K562 (cell line): ENCODE data around the gene RUVBL2. TPM values are rescaled to one million over a fixed set of nuclear protein-coding genes. Genes with fewer than 3 reads are reported as not detected.

ENCODE experiments used
- CBFB ChIP-seq: sonication (generic); formaldehyde crosslinking; IDR thresholded peaks from 2 replicates; pipeline ENCODE4 v1.4.0; 2020; ENCODE audit warnings: mild to moderate bottlenecking, missing genetic modification reagents
- CBX1 ChIP-seq: sonication (generic); IDR thresholded peaks from 2 replicates; pipeline ENCODE4 v1.6.1; 2016; ENCODE audit warnings: antibody characterized with exemption, low read depth, mild to moderate bottlenecking
- ELF2 ChIP-seq: fragments of 250-450 bp; sonication (Bioruptor Pico); IDR thresholded peaks from 2 replicates; pipeline ENCODE4 v1.5.0; 2021; ENCODE audit warnings: mild to moderate bottlenecking
- HDAC1 ChIP-seq, 2 experiments: fragments of 450-650 bp; IDR thresholded peaks; 2 replicates each; pipeline ENCODE4 v1.6.1; 2016 to 2017; ENCODE audit warnings: inconsistent platforms in 1 of 2, mild to moderate bottlenecking in 1 of 2, moderate library complexity in 1 of 2
- HEY1 ChIP-seq: fragments of 250-450 bp; sonication (Bioruptor Pico); IDR thresholded peaks from 2 replicates; pipeline ENCODE4 v1.5.0; 2020; ENCODE audit warnings: mild to moderate bottlenecking, moderate library complexity, borderline replicate concordance
- MYBL2 ChIP-seq, 2 experiments: fragments of 450-650 bp in 1 of 2; sonication (generic) in 1 of 2; formaldehyde crosslinking in 1 of 2; IDR thresholded peaks; 2 replicates each; pipeline versions ENCODE4 v1.6.1 to v1.8.1; 2017 to 2022; ENCODE audit warnings: borderline replicate concordance in 1 of 2, inconsistent platforms in 1 of 2, low read depth in 1 of 2, mild to moderate bottlenecking in 1 of 2, missing genetic modification reagents in 1 of 2, moderate library complexity in 1 of 2
- NELFE ChIP-seq: IDR thresholded peaks from 2 replicates; pipeline ENCODE4 v1.6.1; 2011; ENCODE audit warnings: mild to moderate bottlenecking; ENCODE audit not compliant: insufficient read depth, insufficient read length
- NFATC3 ChIP-seq: fragments of 450-650 bp; IDR thresholded peaks from 2 replicates; pipeline ENCODE4 v1.6.1; 2017; ENCODE audit warnings: mild to moderate bottlenecking
- RERE ChIP-seq: sonication (generic); formaldehyde crosslinking; IDR thresholded peaks from 2 replicates; pipeline ENCODE4 v1.8.0; 2023; ENCODE audit warnings: missing genetic modification reagents, mild to moderate bottlenecking, borderline replicate concordance
- THRB ChIP-seq: fragments of 450-650 bp; formaldehyde crosslinking; conservative IDR thresholded peaks from 2 replicates; pipeline ENCODE4 v1.4.0; 2022; ENCODE audit warnings: mild to moderate bottlenecking, missing genetic modification characterization
- YBX1 ChIP-seq: fragments of 450-650 bp; IDR thresholded peaks from 2 replicates; pipeline ENCODE4 v1.7.1; 2016; ENCODE audit warnings: mild to moderate bottlenecking
- ZNF174 ChIP-seq: fragments of 250-450 bp; sonication (Bioruptor Pico); IDR thresholded peaks from 2 replicates; pipeline ENCODE4 v1.4.0; 2020; ENCODE audit warnings: mild to moderate bottlenecking
- ZNF324 ChIP-seq: fragments of 250-450 bp; sonication (Bioruptor Pico); IDR thresholded peaks from 2 replicates; pipeline ENCODE4 v1.4.0; 2020; ENCODE audit warnings: mild to moderate bottlenecking
- polyA plus RNA-seq, 8 experiments: library from polyadenylated mRNA; depleted of rRNA in 4 of 8; stranded (reverse) in 5 of 8; unstranded in 3 of 8; fragments of >200 nt; fragmentation: Nextera tagmentation in 2 of 8; fragmentation: Illumina TruSeq in 1 of 8; extraction: Ambion mirVana in 2 of 8; extraction: Trizol in 1 of 8; gene quantifications; 2 replicates each; pipeline versions ENCODE4 v1.2.1 to v1.2.3, GENCODE V29; 2011 to 2014; ENCODE audit warnings: inconsistent platforms in 1 of 8, missing spikeins in 1 of 8
- total RNA-seq, 7 experiments: library from RNA; depleted of rRNA in 6 of 7; stranded (reverse); fragments of >200 nt in 6 of 7; fragmentation: Illumina TruSeq in 2 of 7; extraction: Trizol in 2 of 7; gene quantifications; 2 replicates each; pipeline versions ENCODE4 v1.2.1 to v1.2.3, GENCODE V29; 2011 to 2021; ENCODE audit warnings: low replicate concordance in 1 of 7
- TF ChIP-seq, protein P1 (sequence below): fragments of 150-350 bp; conservative IDR thresholded peaks from 2 replicates; pipeline ENCODE4 v1.6.1; 2014; ENCODE audit warnings: low read length
- TF ChIP-seq, protein P2 (sequence below): sonication (generic); formaldehyde crosslinking; IDR thresholded peaks from 2 replicates; pipeline ENCODE4 v1.8.1; 2023; ENCODE audit warnings: mild to moderate bottlenecking, missing genetic modification reagents

The RUVBL2 gene
- total and polyA plus RNA-seq, 9 of the 15 experiments (the other 6 are each of a cell fraction or from before 2014, with no cell fraction given), result 71.4 to 453 (median 237) TPM

- TF ChIP-seq NELFE, result no peak
- TF ChIP-seq NFATC3, result no peak
- TF ChIP-seq HDAC1 (IDR thresholded peaks at IDR 0.05), result peak in 1 of 2 experiments; percentile 78; a peak in 2 of 4 replicates
- TF ChIP-seq MYBL2 (IDR thresholded peaks at IDR 0.05; ENCODE audit: low read depth), result no peak
- no peak for TF ChIP-seq MYBL2 (CRISPR knock-in tag; IDR thresholded peaks at IDR 0.05; ENCODE audit: borderline replicate concordance)
- TF ChIP-seq, protein P1, sequence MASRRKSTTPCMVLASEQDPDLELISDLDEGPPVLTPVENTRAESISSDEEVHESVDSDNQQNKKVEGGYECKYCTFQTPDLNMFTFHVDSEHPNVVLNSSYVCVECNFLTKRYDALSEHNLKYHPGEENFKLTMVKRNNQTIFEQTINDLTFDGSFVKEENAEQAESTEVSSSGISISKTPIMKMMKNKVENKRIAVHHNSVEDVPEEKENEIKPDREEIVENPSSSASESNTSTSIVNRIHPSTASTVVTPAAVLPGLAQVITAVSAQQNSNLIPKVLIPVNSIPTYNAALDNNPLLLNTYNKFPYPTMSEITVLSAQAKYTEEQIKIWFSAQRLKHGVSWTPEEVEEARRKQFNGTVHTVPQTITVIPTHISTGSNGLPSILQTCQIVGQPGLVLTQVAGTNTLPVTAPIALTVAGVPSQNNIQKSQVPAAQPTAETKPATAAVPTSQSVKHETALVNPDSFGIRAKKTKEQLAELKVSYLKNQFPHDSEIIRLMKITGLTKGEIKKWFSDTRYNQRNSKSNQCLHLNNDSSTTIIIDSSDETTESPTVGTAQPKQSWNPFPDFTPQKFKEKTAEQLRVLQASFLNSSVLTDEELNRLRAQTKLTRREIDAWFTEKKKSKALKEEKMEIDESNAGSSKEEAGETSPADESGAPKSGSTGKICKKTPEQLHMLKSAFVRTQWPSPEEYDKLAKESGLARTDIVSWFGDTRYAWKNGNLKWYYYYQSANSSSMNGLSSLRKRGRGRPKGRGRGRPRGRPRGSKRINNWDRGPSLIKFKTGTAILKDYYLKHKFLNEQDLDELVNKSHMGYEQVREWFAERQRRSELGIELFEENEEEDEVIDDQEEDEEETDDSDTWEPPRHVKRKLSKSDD, result no peak
- peak; percentile 29; the same call in 1 of the 2 replicates for TF ChIP-seq ELF2
- no peak for TF ChIP-seq ZNF324 (CRISPR knock-in tag)
- TF ChIP-seq YBX1, result no peak
- no peak for TF ChIP-seq CBFB (CRISPR knock-in tag)
- TF ChIP-seq CBX1, result 0 out of 2 replicates have a peak, but pooled peaks have one; percentile 20
- TF ChIP-seq, protein P2, sequence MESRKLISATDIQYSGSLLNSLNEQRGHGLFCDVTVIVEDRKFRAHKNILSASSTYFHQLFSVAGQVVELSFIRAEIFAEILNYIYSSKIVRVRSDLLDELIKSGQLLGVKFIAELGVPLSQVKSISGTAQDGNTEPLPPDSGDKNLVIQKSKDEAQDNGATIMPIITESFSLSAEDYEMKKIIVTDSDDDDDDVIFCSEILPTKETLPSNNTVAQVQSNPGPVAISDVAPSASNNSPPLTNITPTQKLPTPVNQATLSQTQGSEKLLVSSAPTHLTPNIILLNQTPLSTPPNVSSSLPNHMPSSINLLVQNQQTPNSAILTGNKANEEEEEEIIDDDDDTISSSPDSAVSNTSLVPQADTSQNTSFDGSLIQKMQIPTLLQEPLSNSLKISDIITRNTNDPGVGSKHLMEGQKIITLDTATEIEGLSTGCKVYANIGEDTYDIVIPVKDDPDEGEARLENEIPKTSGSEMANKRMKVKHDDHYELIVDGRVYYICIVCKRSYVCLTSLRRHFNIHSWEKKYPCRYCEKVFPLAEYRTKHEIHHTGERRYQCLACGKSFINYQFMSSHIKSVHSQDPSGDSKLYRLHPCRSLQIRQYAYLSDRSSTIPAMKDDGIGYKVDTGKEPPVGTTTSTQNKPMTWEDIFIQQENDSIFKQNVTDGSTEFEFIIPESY (CRISPR knock-in tag), result no peak
- no peak for TF ChIP-seq RERE
- TF ChIP-seq ZNF174 (CRISPR knock-in tag), result no peak
- TF ChIP-seq THRB (CRISPR knock-in tag), result no peak; the same call in 1 of the 2 replicates
- TF ChIP-seq HEY1 (CRISPR knock-in tag), result no peak
These were observed 30.1 kb upstream of the RUVBL2 start (continued) for GRCh38 chr19:48963371-48964204.
